Thoracic aorta (tissue), 2 donors: ENCODE data around the gene SAMD11. TPM values are rescaled to one million over a fixed set of nuclear protein-coding genes. Genes with fewer than 3 reads are reported as not detected.

ENCODE experiments used
- ATAC-seq: fragments of 150-250 bp; one replicate; pipeline ENCODE4 v1.8.0; 2017; ENCODE audit warnings: low read depth; ENCODE audit not compliant: insufficient number of reproducible peaks, low FRiP score
- DNase-seq: peaks from one replicate; pipeline ENCODE4 v3.0.0-alpha.2; 2020; ENCODE audit warnings: low spot score
- H3K27ac ChIP-seq, 2 donors: fragments of 200-600 bp; sonication (generic); 1 replicate in 1 of 2; 2 replicates in 1 of 2; pipeline ENCODE4 v1.5.1; 2016; ENCODE audit warnings: mild to moderate bottlenecking in 2 of 2, moderate library complexity in 2 of 2
- H3K27me3 ChIP-seq: fragments of 200-600 bp; sonication (generic); replicated peaks from 2 replicates; pipeline ENCODE4 v1.6.0; 2016; ENCODE audit warnings: mild to moderate bottlenecking; ENCODE audit not compliant: insufficient read depth
- H3K36me3 ChIP-seq: fragments of 200-600 bp; sonication (generic); one replicate; pipeline ENCODE4 v1.5.1; 2016
- H3K4me1 ChIP-seq, 2 donors: fragments of 200-600 bp; sonication (generic); 1 replicate in 1 of 2; 2 replicates in 1 of 2; pipeline versions ENCODE4 v1.5.1 to v1.6.0; 2016; ENCODE audit warnings: low read depth in 2 of 2, mild to moderate bottlenecking in 1 of 2; ENCODE audit not compliant: control insufficient read depth in 1 of 2
- H3K4me3 ChIP-seq: fragments of 200-600 bp; sonication (generic); 2 replicates; pipeline ENCODE4 v1.5.1; 2016; ENCODE audit warnings: mild to moderate bottlenecking
- H3K9me3 ChIP-seq: fragments of 200-600 bp; sonication (generic); 2 replicates; pipeline ENCODE4 v1.5.1; 2016
- CTCF ChIP-seq: fragments of 200-600 bp; sonication (generic); IDR thresholded peaks from one replicate; pipeline ENCODE4 v1.5.1; 2019; ENCODE audit warnings: antibody characterized with exemption
- total RNA-seq, 2 donors: library from RNA; depleted of rRNA; stranded (reverse); fragments of >200 nt; gene quantifications; one replicate each; pipeline versions ENCODE4 v1.1.0 to v1.2.3, GENCODE V29; 2016

Gene SAMD11
- total RNA-seq, 2 donors from 2014 or later: 10.2 to 18.8 TPM

GRCh38 chr1:951364-951763, 27.6 kb downstream of the SAMD11 start:
- no peak for ATAC-seq
- no peak for DNase-seq
- Histone ChIP-seq H3K4me1 (no peaks in the 10 kb centered on the region), H3K9me3 (no peaks in the 10 kb centered on the region), H3K27me3 (no peaks in the 10 kb centered on the region), H3K36me3 (peaks cover 88% of the 10 kb centered on the region), H3K4me3 (no peak overlapping the region), H3K27ac (no peak overlapping the region)
- TF ChIP-seq CTCF: no peak

- peaks cover 0 to 2% of the 10 kb centered on the region in 2 donors for H3K4me1 ChIP-seq
- no peak overlapping the region for H3K27ac ChIP-seq
- ATAC-seq (no peak), DNase-seq (no peak)
- H3K9me3 ChIP-seq: no peaks in the 10 kb centered on the region
- no peak for TF ChIP-seq CTCF
- H3K4me3 ChIP-seq: no peak overlapping the region
- H3K36me3 ChIP-seq: peaks cover 88% of the 10 kb centered on the region
- H3K27me3 ChIP-seq: no peaks in the 10 kb centered on the region
Measured at GRCh38 chr1:952201-952600, 28.5 kb downstream of the SAMD11 start.

GRCh38 chr1:952603-953002, 28.9 kb downstream of the SAMD11 start:
- DNase-seq: no peak
- Histone ChIP-seq H3K36me3 (peaks cover 84% of the 10 kb centered on the region), H3K4me3 (no peak overlapping the region), H3K27me3 (no peaks in the 10 kb centered on the region), H3K9me3 (no peaks in the 10 kb centered on the region), H3K27ac (no peak overlapping the region), H3K4me1 (peaks cover 3 to 6% of the 10 kb centered on the region in 2 donors)
- ATAC-seq: no peak
- no peak for TF ChIP-seq CTCF

DNA sequence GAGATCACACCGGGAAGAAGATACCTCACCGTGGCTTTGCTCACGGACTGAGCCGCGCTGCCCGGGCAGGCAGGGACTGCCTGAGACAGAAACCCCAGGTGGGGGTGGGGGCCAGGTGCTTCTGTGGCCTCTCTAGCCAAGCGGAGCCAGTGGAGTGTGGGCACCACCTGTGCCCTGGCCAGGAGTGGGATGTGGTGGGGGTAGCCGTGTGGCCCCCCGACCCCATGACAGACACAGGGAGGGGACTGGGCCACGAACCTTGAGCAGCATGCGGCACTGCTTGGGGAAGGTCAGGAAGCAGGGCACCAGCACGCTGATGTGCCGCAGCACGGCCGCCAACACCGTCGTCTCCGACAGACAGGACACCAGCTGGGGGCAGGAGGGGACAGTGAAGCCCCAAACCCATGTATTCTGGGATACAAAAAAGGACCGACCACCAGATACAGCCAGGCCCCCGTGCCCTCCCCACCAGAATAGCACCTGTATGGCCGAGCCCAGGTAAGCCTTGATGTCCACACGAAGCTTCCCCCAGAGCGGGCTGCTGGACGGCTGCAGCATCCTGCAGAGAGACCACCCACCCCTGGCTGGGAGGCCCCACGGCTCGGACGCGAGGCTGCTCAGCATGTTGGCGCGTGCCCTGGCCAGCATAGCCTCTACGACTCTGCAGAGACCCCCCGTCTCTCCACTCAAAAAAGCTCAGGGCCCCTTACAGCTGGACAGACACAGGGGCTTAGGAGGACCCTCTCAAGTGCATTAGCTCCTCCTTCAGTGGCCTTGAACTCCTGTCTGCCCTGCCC, 30.0 kb downstream of the SAMD11 start:
- H3K4me3 ChIP-seq: no peak overlapping the region
- no peaks in the 10 kb centered on the region for H3K27me3 ChIP-seq
- peaks cover 73% of the 10 kb centered on the region for H3K36me3 ChIP-seq
- ATAC-seq (no peak), DNase-seq (no peak)
- H3K9me3 ChIP-seq: no peaks in the 10 kb centered on the region
- TF ChIP-seq CTCF: no peak
- peaks cover 9 to 17% of the 10 kb centered on the region in 2 donors for H3K4me1 ChIP-seq
- no peak overlapping the region for H3K27ac ChIP-seq

- ATAC-seq (no peak), DNase-seq (no peak)
- Histone ChIP-seq H3K27me3 (no peaks in the 10 kb centered on the region), H3K36me3 (peaks cover 61% of the 10 kb centered on the region), H3K4me1 (peaks cover 13 to 25% of the 10 kb centered on the region in 2 donors), H3K9me3 (no peaks in the 10 kb centered on the region), H3K4me3 (no peak overlapping the region), H3K27ac (no peak overlapping the region)
- TF ChIP-seq CTCF: no peak
Measured at GRCh38 chr1:954927-955326, 31.2 kb downstream of the SAMD11 start.
